Stimulated activated CD8-positive, alpha-beta memory T cell treated with anti-CD3 and anti-CD28 coated beads, Interleukin-4, amount 100 ng/mL, for 48 hours (primary cell): ENCODE data around the gene HSFX2.
"Not testable (repeated sequence)": the region's sequence is repeated elsewhere in the genome, so short reads cannot be mapped to it uniquely, and the experiment has no call there.

Source experiments
- DNase-seq: peaks from one replicate; pipeline ENCODE4 v3.0.0-alpha.2; 2020

HSFX2 gene, protein sequence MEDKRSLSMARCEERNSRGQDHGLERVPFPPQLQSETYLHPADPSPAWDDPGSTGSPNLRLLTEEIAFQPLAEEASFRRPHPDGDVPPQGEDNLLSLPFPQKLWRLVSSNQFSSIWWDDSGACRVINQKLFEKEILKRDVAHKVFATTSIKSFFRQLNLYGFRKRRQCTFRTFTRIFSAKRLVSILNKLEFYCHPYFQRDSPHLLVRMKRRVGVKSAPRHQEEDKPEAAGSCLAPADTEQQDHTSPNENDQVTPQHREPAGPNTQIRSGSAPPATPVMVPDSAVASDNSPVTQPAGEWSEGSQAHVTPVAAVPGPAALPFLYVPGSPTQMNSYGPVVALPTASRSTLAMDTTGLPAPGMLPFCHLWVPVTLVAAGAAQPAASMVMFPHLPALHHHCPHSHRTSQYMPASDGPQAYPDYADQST

DNA sequence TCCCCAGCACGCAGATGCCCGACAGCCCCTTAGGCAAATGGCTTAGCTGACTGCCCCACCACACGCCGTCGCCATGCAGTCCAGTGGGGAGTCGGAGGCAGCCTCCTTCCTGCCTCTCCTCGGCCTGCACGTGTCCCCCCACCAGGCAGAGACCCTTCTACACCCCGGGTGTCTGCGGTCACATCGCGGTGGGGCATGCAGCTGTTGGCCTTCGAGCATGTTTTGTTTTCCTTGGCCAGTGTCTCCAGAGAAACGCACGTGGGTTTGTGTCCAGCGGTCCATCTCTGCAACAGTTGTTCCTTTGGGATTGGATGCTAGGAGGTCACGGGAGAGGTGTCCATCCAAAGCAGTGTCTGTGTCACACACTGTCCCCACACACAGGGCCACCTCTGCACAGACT lies at the start of gene HSFX2:
Gene HSFX2 (minus strand): TSS at position 101 of the 400 bp plus-strand sequence. CDS start 614 bp downstream, outside the sequence.
- not testable (repeated sequence) for DNase-seq

DNA sequence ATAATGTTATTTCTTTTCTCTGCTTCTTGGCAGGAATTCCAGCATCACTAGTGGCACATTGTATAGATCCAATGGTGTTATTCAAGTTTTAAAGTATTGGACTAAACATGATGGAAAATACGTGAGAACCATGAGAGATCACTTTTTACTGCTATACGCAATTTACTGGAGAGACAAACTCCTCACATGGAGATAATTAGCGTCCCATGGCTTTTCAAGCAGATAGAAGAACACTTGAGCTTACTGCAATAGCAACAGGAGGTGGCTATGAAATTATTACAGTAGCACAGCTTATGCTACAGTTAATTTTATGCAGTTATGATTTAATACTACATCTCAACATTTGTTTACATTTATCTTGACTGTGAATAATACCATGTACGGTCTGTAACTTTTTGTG lies 48.4 kb upstream of the HSFX2 start:
- DNase-seq, result no peak

DNA sequence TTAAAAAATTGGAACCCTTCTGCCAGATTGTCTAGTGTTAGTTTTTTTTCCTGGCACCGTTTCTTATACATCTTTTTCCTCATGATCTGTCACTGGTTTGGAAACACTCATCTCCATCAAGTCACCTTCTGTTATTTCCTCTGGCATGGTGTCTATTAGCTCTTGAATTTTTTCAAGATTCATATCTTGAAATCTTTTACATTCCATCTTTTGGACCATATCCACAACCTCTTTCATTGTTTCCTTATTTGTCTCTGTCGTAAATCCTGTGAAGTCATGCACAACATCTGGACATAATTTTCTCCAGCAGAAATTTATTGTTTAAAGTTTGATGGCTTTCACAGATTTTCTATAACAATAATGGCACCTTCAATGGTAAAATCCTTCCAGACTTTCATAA lies 46.7 kb upstream of the HSFX2 start:
- no peak for DNase-seq

DNA sequence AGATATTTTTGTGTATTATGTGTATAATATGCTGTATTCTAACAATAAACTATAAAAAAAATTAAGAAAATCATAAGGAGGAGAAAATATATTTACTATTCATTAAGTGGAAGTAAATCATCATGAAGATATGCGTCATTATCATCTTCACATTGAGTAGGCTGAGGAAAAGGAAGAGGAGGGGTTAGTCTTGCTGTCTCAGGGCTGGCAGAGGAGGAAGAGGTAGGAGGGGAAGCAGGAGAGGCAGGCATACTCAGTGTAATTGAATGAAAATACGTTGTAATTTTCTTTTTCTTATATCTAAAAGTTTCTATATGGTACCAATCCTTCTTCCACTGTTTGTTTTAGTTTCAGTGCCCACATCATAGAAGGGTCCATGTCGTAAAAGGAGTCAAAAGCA lies 46.3 kb upstream of the HSFX2 start:
- DNase-seq, result no peak

DNA sequence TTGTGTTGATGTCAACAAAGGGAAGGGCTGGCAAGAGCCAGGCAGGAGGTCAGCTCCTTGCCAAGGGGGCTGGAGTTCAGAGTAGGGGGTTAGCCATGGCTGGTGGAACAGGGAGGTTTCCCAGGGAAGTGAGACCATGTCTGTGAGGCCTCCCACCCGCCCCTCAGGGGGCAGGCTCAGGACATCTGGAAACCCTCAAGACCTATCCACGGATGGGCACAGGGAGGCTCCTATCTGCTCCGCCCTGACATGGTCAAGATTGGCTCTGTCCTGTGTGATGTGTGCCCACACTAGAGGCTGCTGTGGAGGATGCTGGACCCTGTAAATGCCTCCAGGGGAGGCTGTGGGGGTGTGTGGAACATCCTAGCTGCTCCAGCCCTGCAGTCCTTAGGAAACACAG lies 44.5 kb upstream of the HSFX2 start:
- DNase-seq, result no peak

DNA sequence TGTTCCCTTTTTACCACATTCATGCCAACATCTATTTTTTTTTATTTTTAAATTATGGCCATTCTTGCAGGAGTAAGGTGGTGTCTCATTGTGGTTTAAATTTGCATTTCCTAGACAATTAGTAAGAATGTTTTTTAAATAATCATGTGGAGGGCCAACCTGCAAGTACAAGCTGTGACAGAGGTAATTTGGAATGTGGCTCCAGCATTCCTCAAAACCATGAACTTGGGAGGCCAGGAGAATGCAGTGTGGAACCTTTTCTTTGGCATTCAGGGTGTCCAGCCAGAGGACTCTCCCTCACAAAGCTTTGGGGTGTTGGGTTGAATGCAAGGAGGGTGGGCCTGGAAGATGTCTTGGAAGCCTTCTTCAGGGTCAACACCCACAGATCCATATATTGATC lies 43.7 kb upstream of the HSFX2 start:
- no peak for DNase-seq

DNA sequence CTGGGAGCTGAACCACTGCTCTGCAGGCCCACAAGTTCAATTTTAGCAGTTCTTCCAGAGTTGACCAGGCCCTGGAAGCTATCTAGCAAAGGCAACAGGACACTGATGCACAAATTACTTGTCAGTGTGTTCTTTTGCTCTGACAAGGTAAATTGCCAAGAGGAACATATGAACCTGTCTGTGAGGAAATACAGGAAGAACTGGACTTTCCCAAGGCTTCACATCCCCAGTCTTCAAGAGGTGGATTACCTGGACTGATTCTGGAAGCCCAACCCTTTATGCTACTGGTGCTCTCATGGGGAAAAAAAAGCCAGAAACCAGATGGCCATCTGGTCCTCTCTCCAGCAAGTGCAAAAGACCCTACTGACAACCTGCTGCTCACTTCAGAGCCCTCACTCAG lies 38.4 kb upstream of the HSFX2 start:
- DNase-seq, result no peak

DNA sequence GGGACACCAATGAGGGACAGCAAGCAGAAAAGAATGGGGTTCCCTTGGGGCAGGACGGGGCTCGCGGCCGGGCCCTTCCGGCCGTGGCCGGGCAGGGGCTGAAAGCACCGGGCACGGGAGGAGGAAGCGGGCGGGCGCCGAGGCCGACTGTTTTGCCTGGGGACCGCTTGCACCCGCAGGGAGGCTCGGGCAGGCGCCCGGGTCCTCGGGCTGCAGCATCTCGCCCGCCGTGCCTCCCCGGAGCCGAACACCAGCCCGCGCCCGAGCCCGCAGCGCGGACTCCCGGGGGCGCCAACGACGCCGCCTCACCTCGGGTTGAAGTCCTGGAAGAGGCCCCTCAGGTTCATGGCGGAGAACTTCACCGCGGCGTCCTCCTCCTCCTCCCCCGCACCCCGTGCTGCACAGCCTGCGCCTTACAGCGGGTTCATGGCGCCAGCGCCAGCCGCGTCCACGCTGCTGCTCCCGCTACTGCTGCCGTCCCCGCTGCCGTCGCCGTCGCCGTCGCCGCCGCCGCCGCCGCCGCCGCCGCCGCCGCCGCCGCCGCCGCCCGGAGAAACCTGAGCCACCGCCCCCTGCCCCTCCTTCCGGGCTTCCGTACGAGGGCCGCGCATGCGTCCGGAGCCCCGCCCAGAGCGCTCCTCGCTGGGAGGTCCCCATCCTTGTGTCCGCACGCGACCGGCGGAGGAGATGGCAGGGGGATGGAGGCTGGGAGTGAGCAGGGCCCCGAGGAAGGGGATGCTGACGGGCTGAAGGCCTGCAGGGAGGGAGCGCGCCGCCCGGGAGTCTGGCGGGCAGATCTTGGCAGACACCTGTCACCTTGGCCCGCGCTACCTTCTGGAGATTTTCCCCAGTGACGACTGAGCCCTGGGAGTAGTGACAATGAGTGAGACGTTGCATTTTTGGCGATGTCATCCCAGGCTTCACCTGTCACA lies 36.4 kb upstream of the HSFX2 start, which contains the start of gene TMEM185A:
Gene TMEM185A (minus strand): TSS at position 559 of the 932 bp plus-strand sequence. CDS start 212 bp downstream, at position 347.
- peak; percentile 80 for DNase-seq

DNA sequence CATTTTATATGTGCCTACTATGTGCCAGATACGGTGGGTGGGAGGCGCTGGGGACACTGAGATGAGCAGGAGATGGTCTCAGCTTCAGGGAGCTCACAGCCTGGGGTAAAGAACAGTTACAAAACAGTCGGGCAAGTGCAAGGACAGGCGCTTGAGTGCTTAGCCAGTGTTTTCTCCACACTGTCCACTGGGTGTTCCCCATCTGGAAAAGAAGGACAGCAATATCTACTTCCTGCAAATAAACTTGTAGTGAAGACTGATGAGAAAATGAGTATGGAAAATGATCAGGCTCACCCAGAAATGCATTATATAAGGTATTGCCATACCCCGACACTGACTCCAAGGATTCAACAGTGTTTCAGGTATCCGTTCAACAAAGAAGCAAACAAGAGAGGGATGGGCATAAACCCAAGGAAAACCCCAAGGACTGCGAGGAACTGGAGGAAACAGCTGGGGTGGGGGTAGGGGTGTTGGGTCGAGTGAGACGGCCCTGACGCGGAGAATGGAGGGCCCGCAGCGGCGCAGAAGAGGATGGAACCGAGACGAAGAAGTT lies 35.6 kb upstream of the HSFX2 start:
- DNase-seq, result no peak

DNA sequence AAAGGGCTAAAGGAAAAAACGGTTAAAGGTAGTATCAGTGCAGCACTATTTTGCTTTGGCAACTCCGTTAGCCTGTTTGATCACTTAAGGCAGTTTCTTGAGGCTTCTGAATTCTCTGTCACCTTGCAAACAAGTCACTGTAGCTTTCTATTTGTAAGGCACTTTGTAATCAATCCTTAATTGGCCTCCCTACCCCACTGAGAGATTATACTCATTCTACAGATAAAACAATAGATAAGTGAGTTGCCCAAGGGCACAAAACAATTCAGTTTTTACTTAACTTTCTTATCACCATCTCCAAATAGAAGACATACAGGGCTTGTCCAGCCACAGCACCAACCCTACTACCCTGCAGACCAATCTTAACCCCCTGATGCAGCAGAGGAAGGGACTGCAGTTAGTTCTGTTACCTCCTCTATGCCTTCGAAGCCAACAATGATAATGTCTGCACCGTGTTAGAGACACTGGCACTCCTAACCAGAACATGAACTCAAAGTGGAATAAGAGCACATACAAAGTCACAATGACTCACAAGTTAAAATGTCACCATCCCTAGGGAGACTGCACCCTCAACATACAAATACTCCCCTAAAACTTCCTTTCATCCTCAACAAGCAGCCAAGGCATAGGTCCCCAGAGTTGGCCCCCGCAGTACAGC lies 34.7 kb upstream of the HSFX2 start:
- no peak for DNase-seq

DNA sequence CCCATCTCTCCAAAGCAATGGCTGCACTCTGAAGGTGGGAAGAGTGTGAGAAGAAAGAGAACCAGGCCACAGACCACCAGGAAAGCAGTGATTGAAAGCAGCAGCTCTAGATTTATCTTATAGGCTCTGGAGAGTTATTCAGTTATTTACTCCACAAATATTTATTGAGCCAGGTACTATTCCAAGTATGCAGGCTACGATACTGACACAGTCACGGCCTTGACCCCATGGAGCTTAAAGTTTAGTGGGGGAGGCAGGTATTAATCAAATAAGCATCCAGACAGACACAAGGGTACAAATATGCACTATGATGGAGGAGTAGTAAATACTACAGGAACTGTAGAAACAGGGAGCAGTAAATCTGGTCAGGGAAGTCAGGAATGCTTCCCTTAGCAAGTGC lies 33.7 kb upstream of the HSFX2 start:
- DNase-seq, result no peak

DNA sequence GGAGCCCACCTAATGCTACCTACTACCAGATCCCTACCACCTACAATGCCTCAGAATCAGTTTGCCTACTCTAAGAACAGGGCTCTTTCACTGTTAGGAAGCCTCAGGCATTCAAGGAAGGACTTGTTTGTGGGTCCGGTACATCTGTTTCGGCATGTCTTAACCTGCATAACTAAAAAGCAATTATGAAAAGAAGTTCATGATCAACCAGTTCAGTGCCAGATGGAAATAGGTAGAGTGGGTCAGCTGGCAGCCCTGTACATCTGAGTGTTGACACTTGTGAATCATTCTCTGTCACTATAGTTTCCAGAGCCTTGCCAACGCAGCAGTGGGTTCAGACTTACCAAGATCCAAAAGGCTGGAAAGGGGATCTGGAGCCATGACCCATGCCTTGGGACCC lies 33.2 kb upstream of the HSFX2 start:
- no peak for DNase-seq

DNA sequence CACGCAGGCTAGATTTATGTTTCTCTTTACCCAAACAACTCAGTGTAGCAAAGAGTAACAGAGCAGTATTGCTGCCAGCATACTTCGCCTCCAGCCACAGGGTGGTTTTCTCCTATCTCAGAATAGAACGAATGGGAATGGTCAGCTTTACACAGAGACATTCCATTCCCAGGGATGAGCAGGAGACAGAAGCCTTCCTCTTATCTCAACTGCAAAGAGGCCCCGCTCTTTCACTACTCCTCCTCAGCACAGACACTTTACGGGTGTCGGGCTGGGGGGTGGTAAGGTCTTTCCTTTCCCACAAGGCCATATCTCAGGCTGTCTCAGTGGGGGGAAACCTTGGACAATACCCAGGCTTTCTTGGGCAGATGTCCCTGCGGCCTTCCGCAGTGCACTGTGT lies 31.7 kb upstream of the HSFX2 start:
- not testable (repeated sequence) for DNase-seq

DNA sequence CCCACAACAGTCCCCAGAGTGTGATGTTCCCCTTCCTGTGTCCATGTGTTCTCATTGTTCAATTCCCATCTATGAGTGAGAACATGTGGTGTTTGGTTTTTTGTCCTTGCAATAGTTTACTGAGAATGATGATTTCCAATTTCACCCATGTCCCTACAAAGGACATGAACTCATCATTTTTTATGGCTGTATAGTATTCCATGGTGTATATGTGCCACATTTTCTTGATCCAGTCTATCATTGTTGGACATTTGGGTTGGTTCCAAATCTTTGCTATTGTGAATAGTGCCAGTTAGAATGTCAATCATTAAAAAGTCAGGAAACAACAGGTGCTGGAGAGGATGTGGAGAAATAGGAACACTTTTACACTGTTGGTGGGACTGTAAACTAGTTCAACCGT lies 24.5 kb upstream of the HSFX2 start:
- not testable (repeated sequence) for DNase-seq

DNA sequence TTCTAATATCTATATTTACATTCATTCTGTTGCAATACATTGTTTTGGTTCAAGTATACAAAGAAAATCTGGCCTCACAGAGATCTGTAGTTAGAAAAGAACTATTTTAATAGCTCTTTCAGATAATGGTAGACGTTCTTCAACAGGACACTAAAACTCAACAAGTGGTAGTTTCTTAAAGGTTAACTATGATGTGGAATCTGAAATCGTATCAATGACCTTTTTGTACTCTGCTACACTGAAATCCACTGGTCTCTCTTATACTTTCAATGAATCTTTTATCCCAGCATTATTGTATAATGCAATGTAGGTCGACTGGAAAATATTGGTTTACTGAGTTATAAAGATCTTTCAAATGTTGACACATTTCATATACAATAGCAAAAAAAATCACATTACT lies 23.8 kb upstream of the HSFX2 start:
- no peak for DNase-seq

DNA sequence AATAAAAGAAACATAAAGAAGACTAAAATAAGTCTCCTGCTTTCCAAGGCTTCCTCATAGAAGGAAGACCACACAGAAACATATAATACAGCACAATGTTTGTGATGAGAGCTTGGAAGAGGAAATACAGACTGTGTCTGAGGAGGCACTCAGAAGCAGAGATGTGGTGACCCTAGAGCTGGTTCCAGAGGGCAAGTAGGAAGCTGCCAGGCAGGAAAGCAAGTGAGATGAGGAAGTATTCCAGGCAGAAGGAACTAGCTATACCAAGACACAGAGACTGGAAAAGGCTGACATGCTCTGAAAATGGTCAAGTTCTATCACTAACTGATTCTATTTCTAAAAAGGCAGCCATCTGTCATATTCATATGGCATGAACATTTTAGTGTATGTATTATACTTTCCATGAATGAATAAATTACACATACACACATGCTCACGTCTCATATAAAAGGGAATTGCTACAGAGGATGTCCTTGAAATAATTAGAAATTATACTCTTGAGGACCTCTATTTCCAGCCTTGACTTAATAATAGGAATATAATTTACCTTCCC lies 16.6 kb upstream of the HSFX2 start:
- DNase-seq, result no peak

DNA sequence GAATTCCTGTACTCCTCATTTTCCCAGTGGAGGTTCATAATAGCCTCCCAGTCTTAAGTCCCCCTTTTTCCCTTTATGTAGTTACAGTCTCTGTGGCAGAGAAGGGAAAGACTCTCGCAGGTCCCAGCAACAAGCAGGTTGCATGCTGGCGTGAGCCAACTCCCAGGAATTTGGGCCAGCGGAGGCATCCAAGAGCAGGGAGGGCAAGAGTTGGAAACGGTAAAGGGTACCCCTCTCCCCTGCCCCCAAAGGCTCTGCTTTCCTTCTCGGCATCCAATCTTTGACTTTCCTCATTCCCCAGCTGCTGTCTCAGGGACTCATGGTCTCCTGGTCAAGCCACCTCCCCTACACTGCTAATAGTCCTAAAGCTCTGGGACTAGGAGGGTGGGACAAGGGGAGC lies 15.4 kb upstream of the HSFX2 start:
- DNase-seq, result no peak

DNA sequence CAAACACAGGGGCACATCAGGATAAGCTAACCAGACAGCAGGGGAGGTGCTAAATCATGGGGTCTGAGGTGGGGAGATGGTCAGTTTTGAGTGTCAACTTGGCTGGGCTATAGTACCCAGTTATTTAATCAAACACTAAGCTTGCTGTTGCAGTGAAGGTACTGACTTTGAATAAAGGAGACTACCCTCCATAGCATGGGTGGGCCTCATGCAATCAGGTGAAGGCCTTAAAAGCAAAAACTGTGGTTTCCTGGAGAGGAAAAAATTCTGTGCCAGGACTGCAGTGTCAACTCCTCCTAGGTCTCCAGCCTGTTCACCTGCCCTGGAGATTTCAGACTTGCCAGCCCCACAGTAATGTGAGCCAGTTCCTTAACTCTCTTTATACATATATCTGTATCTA lies 12.6 kb upstream of the HSFX2 start:
- no peak for DNase-seq

DNA sequence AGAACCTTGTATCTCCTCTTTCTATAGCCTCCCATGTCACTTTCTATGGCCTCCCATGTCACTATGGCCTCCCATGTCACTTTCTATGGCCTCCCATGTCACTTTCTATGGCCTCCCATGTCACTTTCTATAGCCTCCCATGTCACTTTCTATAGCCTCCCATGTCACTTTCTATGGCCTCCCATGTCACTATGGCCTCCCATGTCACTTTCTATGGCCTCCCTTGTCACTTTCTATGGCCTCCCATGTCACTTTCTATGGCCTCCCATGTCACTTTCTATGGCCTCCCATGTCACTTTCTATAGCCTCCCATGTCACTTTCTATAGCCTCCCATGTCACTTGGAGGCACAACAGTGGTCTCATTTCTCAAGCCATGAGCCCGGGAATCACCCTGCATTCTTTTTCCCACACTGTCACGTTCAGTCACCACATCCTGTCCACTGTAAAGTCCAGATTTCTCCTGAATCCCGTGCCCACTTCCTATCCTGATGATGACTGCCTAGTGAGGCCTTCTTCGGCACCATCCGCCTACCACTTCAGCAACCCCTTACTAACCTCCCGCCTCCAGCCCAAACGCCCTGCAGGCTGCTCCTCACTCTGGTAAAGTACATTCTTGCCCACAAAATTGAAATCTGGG lies 10.3 kb upstream of the HSFX2 start:
- not testable (repeated sequence) for DNase-seq

DNA sequence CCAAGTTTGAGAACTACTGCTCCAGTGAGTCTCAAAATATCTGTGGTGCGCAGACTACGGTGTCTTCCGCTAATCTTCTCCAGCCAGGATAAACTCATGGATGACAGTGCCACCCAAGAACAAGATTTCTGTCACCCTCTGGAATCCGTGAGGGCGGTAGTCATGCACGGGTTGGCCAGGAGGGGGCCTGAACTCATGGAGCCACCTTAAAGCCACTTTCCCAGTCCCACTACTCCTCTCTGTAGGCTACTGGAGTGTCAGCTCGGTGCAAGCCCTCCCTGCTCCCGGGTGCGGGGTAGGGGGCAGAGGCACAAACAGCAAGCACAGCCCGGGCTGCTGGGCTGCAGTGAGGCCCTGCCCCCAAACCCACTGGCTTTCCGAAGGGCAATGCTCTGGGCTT lies 3.5 kb upstream of the HSFX2 start:
- DNase-seq, result not testable (repeated sequence)

DNA sequence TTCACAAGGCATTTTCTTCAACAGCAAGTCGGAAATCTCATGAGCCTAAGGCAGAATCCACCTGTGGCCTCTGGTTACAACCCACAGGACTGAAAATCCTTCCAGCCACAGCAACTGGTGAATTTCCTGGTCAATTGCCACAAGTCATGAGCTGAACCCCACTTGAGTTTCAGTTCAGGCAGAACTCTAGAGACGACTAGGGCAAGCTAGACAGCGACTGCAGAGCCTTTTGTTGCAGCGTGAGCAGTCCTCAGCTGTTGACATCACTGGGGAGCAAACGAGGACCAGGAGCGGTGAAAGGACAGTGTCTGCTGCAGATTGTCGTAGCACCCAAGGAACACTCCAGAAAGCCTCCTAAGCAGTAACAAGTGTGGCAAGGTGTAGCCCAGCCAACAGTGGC lies 829 bp upstream of the HSFX2 start:
- DNase-seq, result not testable (repeated sequence)

DNA sequence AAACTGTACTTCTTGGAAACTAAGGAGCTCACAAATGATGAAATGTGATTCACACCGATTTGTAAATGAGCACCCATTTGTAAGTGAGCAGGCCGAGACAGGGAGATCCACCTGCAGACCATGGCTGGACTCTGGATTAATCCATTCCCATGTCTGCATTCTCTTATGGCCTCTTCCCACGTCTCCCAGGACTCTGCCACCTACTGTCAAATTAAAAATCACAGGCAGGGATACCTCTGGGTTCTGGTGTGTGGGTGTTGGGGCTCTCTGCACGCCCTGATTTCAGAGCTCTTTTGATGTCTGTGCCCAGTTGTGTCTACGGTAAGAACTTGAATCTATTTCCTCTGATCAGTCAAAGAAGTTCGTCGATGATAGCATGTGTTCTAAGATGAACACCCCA lies 4.1 kb downstream of the HSFX2 start:
- DNase-seq, result not testable (repeated sequence)
